GM04504 (cell line): ENCODE measurements around the gene TET3.

Experiments used
- DNase-seq: peaks from one replicate; pipeline ENCODE4 v3.0.0-alpha.2; 2012; ENCODE audit warnings: low read depth

TET3 gene

GRCh38 chr2:74005786-74006185 is 21.1 kb downstream of the TET3 start:
- DNase-seq, result no peak

- no peak for DNase-seq
These were observed 21.7 kb downstream of the TET3 start for GRCh38 chr2:74006459-74006858.

GRCh38 chr2:74007121-74007520 is 22.4 kb downstream of the TET3 start:
- no peak for DNase-seq

- DNase-seq, result no peak
These were observed 23.0 kb downstream of the TET3 start for GRCh38 chr2:74007711-74008110.

- DNase-seq, result no peak
These were observed 24.2 kb downstream of the TET3 start for GRCh38 chr2:74008761-74009395.

- no peak for DNase-seq
These were observed 24.9 kb downstream of the TET3 start for GRCh38 chr2:74009577-74009976.

- no peak for DNase-seq
These were observed 25.4 kb downstream of the TET3 start for GRCh38 chr2:74010087-74010541.

GRCh38 chr2:74011246-74011645 is 26.5 kb downstream of the TET3 start:
- DNase-seq, result no peak

- no peak for DNase-seq
These were observed 30.1 kb downstream of the TET3 start for GRCh38 chr2:74014813-74015212.

GRCh38 chr2:74017223-74017622 is 32.5 kb downstream of the TET3 start:
- no peak for DNase-seq

- DNase-seq, result no peak
These were observed 34.8 kb downstream of the TET3 start for GRCh38 chr2:74019516-74019915.

- DNase-seq, result no peak
These were observed 36.1 kb downstream of the TET3 start for GRCh38 chr2:74020702-74021406.

GRCh38 chr2:74021407-74021755 is 36.7 kb downstream of the TET3 start:
- DNase-seq, result no peak

GRCh38 chr2:74024216-74024615 is 39.5 kb downstream of the TET3 start:
- DNase-seq, result no peak

GRCh38 chr2:74025971-74026612 is 41.4 kb downstream of the TET3 start:
- DNase-seq, result no peak

- DNase-seq, result no peak
These were observed 42.1 kb downstream of the TET3 start for GRCh38 chr2:74026687-74027241.

GRCh38 chr2:74027496-74027895 is 42.8 kb downstream of the TET3 start:
- no peak for DNase-seq

GRCh38 chr2:74028290-74028689 is 43.6 kb downstream of the TET3 start:
- no peak for DNase-seq

GRCh38 chr2:74028741-74029140 is 44.0 kb downstream of the TET3 start:
- DNase-seq, result no peak

GRCh38 chr2:74029714-74030397 is 45.1 kb downstream of the TET3 start:
- no peak for DNase-seq

GRCh38 chr2:74031221-74031620 is 46.5 kb downstream of the TET3 start:
- no peak for DNase-seq

GRCh38 chr2:74031959-74032287 is 47.2 kb downstream of the TET3 start:
- no peak for DNase-seq

GRCh38 chr2:74033375-74033774 is 48.7 kb downstream of the TET3 start:
- DNase-seq, result no peak
